PFSK-1 (cell line): ENCODE results near the gene BBS7.

Source experiments
- FOXP2 ChIP-seq: optimal IDR thresholded peaks from 2 replicates; pipeline ENCODE3; 2011; ENCODE audit warnings: borderline replicate concordance, control low read depth, inconsistent platforms; ENCODE audit not compliant: insufficient read depth; ENCODE audit errors: extremely low read length, extremely low read depth
- POLR2AphosphoS5 ChIP-seq: IDR thresholded peaks from 2 replicates; pipeline ENCODE4 v1.6.1; 2012; ENCODE audit warnings: low read depth, mild to moderate bottlenecking, control low read depth, low read length, moderate library complexity
- SIN3A ChIP-seq: IDR thresholded peaks from 2 replicates; pipeline ENCODE4 v1.6.1; 2012; ENCODE audit warnings: mild to moderate bottlenecking, low read length, moderate library complexity, borderline replicate concordance; ENCODE audit not compliant: insufficient read depth
- TAF1 ChIP-seq: IDR thresholded peaks from 2 replicates; pipeline ENCODE4 v1.6.1; 2012; ENCODE audit warnings: low read length, control low read depth, borderline replicate concordance; ENCODE audit not compliant: insufficient read depth
- TF ChIP-seq, protein P1 (sequence below), 2 experiments: IDR thresholded peaks; 2 replicates each; pipeline versions ENCODE4 v1.6.1 to v1.8.0; 2011 to 2012; ENCODE audit warnings: low read depth in 2 of 2, low read length in 2 of 2, control low read depth in 1 of 2, inconsistent platforms in 1 of 2, mild to moderate bottlenecking in 1 of 2, moderate library complexity in 1 of 2; ENCODE audit not compliant: insufficient read depth in 1 of 2

The BBS7 gene

DNA sequence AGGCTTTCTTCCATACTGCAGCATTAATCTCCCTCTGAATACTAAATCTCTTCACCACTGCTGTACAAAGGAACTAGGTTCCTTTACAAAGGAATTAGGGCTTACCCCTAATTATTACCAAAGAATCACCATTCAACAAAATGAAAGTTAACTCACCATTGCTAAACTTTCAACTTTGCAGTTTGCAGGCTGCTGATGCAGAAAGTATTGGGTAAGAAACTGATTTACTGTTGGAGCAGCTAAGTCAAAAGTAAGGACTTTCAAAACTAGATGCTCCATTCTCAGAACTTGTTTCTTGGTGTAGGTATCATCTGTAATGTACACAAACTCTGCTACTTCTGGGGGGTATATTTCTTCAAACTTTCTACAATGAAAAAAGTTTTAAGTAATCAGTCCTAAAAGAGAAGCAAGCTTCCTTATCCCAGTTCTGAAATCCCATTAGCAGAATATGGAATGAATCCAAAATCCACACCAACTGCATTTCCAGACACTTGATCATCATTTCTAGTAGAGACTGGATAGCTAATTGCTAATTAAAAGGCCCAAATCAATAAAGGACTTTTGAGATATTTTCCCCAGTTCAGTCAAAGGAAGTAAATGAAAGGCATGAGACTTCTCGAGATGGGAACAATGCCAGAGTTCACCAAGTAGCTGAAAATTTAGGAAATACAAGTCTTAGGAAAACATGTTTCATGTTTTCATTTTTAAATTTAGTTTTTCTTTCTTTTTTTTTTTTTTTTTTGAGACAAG, 50.9 kb downstream of the BBS7 start:
- TF ChIP-seq TAF1 (no peak), FOXP2 (no peak), SIN3A (no peak), POLR2AphosphoS5 (no peak)
- TF ChIP-seq, protein P1, sequence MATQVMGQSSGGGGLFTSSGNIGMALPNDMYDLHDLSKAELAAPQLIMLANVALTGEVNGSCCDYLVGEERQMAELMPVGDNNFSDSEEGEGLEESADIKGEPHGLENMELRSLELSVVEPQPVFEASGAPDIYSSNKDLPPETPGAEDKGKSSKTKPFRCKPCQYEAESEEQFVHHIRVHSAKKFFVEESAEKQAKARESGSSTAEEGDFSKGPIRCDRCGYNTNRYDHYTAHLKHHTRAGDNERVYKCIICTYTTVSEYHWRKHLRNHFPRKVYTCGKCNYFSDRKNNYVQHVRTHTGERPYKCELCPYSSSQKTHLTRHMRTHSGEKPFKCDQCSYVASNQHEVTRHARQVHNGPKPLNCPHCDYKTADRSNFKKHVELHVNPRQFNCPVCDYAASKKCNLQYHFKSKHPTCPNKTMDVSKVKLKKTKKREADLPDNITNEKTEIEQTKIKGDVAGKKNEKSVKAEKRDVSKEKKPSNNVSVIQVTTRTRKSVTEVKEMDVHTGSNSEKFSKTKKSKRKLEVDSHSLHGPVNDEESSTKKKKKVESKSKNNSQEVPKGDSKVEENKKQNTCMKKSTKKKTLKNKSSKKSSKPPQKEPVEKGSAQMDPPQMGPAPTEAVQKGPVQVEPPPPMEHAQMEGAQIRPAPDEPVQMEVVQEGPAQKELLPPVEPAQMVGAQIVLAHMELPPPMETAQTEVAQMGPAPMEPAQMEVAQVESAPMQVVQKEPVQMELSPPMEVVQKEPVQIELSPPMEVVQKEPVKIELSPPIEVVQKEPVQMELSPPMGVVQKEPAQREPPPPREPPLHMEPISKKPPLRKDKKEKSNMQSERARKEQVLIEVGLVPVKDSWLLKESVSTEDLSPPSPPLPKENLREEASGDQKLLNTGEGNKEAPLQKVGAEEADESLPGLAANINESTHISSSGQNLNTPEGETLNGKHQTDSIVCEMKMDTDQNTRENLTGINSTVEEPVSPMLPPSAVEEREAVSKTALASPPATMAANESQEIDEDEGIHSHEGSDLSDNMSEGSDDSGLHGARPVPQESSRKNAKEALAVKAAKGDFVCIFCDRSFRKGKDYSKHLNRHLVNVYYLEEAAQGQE (IDR thresholded peaks at IDR 0.05; ENCODE audit: insufficient read depth in 1 of 2, low read depth in 2 of 2, low read length in 2 of 2): no peak

DNA sequence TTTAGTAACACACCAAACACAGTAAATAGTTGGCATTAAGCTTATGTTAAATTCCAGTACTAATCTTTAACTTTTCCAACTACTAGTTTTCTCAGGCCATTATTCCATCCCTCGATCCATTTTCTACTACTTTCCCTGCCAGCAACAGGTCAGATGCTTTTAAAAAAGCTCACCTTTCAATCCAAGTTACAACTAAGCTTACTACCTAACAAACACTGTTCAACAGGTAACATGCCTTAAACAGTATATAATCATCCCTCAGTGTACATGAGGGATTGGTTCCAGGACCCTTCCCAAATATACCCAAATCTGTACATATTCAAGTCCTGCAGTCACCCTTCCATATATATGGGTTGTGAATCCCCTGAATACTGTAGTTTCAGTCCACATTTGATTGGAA, 52.1 kb downstream of the BBS7 start:
- TF ChIP-seq TAF1: no peak
- TF ChIP-seq POLR2AphosphoS5: no peak
- no peak for TF ChIP-seq FOXP2
- no peak for TF ChIP-seq SIN3A
- TF ChIP-seq, protein P1 (IDR thresholded peaks at IDR 0.05; ENCODE audit: insufficient read depth in 1 of 2, low read depth in 2 of 2, low read length in 2 of 2): no peak

DNA sequence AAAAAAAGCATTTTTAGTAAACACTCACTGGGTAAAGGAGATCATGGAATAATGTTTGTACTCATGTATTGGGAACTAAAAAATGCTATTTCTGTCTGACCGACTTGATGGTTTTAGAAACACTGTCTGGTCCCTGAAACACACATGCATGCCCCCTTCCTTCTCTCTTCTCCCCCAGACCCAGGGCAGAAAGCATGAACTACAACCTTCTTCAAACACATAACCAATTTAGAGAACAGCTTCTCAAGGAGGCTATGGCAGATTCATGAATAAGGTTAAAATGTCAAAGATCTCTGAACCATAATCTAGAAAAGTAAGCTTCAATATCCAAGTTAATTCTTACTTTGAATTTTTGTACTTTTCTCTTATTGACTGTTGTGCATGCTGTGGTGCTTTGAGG, 52.6 kb downstream of the BBS7 start:
- TF ChIP-seq TAF1: no peak
- TF ChIP-seq, protein P1 (IDR thresholded peaks at IDR 0.05; ENCODE audit: insufficient read depth in 1 of 2, low read depth in 2 of 2, low read length in 2 of 2): no peak
- no peak for TF ChIP-seq FOXP2
- TF ChIP-seq POLR2AphosphoS5: no peak
- no peak for TF ChIP-seq SIN3A

DNA sequence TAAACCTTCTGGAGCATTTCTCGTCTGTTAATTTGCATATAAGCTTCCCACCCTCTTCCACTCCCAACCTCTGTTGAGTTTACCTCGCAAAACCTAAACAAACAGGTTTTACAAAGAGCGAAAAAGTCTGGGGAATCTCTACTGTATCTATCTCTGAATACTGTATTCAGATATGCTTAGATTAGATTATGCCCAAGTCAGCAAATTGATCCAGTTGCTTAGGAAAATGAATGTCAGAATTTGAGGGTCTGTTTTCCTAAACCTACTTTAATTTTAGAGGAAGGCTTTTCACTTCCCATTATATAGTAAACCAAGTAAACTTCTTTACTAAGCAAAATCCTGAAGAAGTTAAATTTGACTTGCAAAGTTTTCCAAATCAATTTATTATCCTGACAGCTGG, 53.3 kb downstream of the BBS7 start:
- TF ChIP-seq POLR2AphosphoS5 (no peak), TAF1 (no peak), SIN3A (no peak), FOXP2 (no peak)
- TF ChIP-seq, protein P1 (IDR thresholded peaks at IDR 0.05; ENCODE audit: insufficient read depth in 1 of 2, low read depth in 2 of 2, low read length in 2 of 2): no peak

DNA sequence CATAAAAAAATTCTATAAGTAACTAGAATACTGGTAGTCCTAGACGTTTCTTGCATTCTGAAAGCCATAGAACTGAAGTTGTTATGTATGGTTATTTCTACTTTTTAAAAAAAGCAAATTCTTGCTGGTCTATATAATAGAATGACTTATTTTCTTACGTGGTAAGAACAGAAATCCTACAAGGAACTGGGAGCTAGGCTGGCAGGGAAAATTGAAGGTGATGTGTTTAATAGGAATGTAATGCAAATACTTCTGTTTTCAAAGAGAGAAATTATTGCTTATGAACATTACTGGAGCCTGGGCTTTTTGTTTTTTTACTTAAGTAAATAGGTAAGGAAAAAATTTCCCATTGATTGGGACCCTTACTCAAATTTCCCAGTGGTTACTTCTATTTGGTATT, 55.5 kb downstream of the BBS7 start:
- no peak for TF ChIP-seq TAF1
- TF ChIP-seq, protein P1 (IDR thresholded peaks at IDR 0.05; ENCODE audit: insufficient read depth in 1 of 2, low read depth in 2 of 2, low read length in 2 of 2): no peak
- TF ChIP-seq FOXP2: no peak
- TF ChIP-seq POLR2AphosphoS5: no peak
- TF ChIP-seq SIN3A: no peak
